OCI-LY1 (cell line): ENCODE measurements around the gene HBA1.

ENCODE experiments used
- EZH2 ChIP-seq: fragments of 200-600 bp; sonication (generic), shearing (Covaris generic); IDR thresholded peaks from 2 replicates; pipeline ENCODE4 v1.8.0; 2017; ENCODE audit warnings: borderline replicate concordance, mixed run types, mild to moderate bottlenecking, antibody characterized with exemption, low read length, moderate library complexity, mixed read lengths
- TF ChIP-seq, protein P1 (sequence below): fragments of 200-600 bp; sonication (generic), shearing (Covaris generic); IDR thresholded peaks from 2 replicates; pipeline ENCODE4 v1.5.1; 2017; ENCODE audit warnings: mild to moderate bottlenecking, antibody characterized with exemption, low read length, moderate library complexity, mixed read lengths

DNA sequence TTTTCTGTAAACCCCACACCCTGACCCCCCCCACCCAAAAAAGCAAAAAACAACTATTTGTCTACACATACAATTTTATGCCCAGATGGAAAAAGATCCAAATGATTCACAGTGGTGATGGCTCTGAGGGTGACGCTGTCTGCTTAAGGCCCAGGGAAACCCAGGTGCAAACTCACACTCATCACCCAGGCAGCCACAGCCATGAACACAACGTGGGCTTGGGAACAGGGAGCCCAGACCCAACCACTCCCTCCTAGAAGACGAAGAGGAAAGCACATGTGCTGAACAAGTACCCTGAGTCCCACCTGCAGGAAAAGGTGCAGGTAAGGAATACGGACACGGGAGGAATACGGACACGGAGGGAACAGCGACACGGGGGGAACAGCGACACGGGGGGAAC lies 9.2 kb downstream of the HBA1 start:
- TF ChIP-seq, protein P1, sequence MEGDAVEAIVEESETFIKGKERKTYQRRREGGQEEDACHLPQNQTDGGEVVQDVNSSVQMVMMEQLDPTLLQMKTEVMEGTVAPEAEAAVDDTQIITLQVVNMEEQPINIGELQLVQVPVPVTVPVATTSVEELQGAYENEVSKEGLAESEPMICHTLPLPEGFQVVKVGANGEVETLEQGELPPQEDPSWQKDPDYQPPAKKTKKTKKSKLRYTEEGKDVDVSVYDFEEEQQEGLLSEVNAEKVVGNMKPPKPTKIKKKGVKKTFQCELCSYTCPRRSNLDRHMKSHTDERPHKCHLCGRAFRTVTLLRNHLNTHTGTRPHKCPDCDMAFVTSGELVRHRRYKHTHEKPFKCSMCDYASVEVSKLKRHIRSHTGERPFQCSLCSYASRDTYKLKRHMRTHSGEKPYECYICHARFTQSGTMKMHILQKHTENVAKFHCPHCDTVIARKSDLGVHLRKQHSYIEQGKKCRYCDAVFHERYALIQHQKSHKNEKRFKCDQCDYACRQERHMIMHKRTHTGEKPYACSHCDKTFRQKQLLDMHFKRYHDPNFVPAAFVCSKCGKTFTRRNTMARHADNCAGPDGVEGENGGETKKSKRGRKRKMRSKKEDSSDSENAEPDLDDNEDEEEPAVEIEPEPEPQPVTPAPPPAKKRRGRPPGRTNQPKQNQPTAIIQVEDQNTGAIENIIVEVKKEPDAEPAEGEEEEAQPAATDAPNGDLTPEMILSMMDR = no peak
- TF ChIP-seq EZH2 = no peak
